ELF-1 (cell line): ENCODE measurements around the gene S100A2.

Source experiments
- DNase-seq: peaks from one replicate; pipeline ENCODE4 v3.0.0-alpha.2; 2016; ENCODE audit warnings: low read depth, low spot score

Gene S100A2

GRCh38 chr1:153565529-153566374 lies at the start of gene S100A2:
S100A2 (minus strand) TSS chr1:153565844; CDS start chr1:153563877, 1,967 bp downstream.
- DNase-seq = no peak

GRCh38 chr1:153615406-153615805 lies 49.8 kb upstream of the S100A2 start:
- no peak for DNase-seq

- DNase-seq = no peak
Measured at GRCh38 chr1:153614906-153615305, 49.3 kb upstream of the S100A2 start.

- no peak for DNase-seq
Measured at GRCh38 chr1:153614189-153614900, 48.7 kb upstream of the S100A2 start.

GRCh38 chr1:153613406-153613805 lies 47.8 kb upstream of the S100A2 start:
- no peak for DNase-seq

- peak; percentile 50 for DNase-seq
Measured at GRCh38 chr1:153612755-153613331, 47.2 kb upstream of the S100A2 start, which contains the start of gene S100A16. S100A16 (minus strand) TSS chr1:153613137; CDS start chr1:153608151, 4,986 bp downstream.

- no peak for DNase-seq
Measured at GRCh38 chr1:153612111-153612754, 46.6 kb upstream of the S100A2 start.

GRCh38 chr1:153611356-153611755 lies 45.7 kb upstream of the S100A2 start:
- DNase-seq = no peak

- no peak for DNase-seq
Measured at GRCh38 chr1:153610811-153611301, 45.2 kb upstream of the S100A2 start.

- peak; percentile 80 for DNase-seq
Measured at GRCh38 chr1:153610334-153610733, 44.7 kb upstream of the S100A2 start.

GRCh38 chr1:153609585-153609907 lies 43.9 kb upstream of the S100A2 start:
- DNase-seq = no peak

- peak; percentile 90 for DNase-seq
Measured at GRCh38 chr1:153608742-153609584, 43.3 kb upstream of the S100A2 start.

GRCh38 chr1:153608089-153608682 lies 42.5 kb upstream of the S100A2 start:
- peak; percentile 70 for DNase-seq

- DNase-seq = no peak
Measured at GRCh38 chr1:153607381-153607780, 41.7 kb upstream of the S100A2 start.

- no peak for DNase-seq
Measured at GRCh38 chr1:153606194-153606593, 40.5 kb upstream of the S100A2 start.

GRCh38 chr1:153602749-153603148 lies 37.1 kb upstream of the S100A2 start:
- DNase-seq = no peak

GRCh38 chr1:153599847-153600246 lies 34.2 kb upstream of the S100A2 start:
- no peak for DNase-seq

GRCh38 chr1:153598309-153599172 lies 32.9 kb upstream of the S100A2 start:
- DNase-seq = peak; percentile 83

- DNase-seq = no peak
Measured at GRCh38 chr1:153597206-153597605, 31.6 kb upstream of the S100A2 start.

GRCh38 chr1:153592748-153593147 lies 27.1 kb upstream of the S100A2 start:
- no peak for DNase-seq
